Astrocyte (in vitro differentiated cells and primary cell): ENCODE measurements around the gene AKAP4. TPM values are rescaled to one million over a fixed set of nuclear protein-coding genes. Genes with fewer than 3 reads are reported as not detected.

ENCODE experiments used
- DNase-seq: peaks from one replicate; pipeline ENCODE4 v3.0.0-alpha.2; 2010; ENCODE audit warnings: low read depth
- FAIRE-seq: peaks from 2 replicates; lab custom pipeline; 2011; peaks lifted over from hg19 to GRCh38; lab: Jason Lieb, UNC
- H2AFZ ChIP-seq: 2 replicates; pipeline ENCODE4 v1.6.0; 2012; ENCODE audit warnings: low read depth, low read length, inconsistent platforms
- H3K27ac ChIP-seq: 2 replicates; pipeline ENCODE4 v1.5.1; 2011; ENCODE audit warnings: low read depth, low read length, inconsistent platforms
- H3K27me3 ChIP-seq: 2 replicates; pipeline ENCODE4 v1.6.0; 2011; ENCODE audit warnings: low read length, inconsistent platforms; ENCODE audit not compliant: insufficient read depth
- H3K36me3 ChIP-seq: 2 replicates; pipeline ENCODE4 v1.5.1; 2011; ENCODE audit warnings: low read length, inconsistent platforms; ENCODE audit not compliant: insufficient read depth
- H3K4me1 ChIP-seq: 2 replicates; pipeline ENCODE4 v1.5.1; 2011; ENCODE audit warnings: low read length, inconsistent platforms; ENCODE audit not compliant: insufficient read depth
- H3K4me2 ChIP-seq: 2 replicates; pipeline ENCODE4 v1.6.0; 2012; ENCODE audit warnings: low read length, inconsistent platforms
- H3K4me3 ChIP-seq: 2 replicates; pipeline ENCODE4 v1.5.1; 2011; ENCODE audit warnings: low read depth, mild to moderate bottlenecking, low read length, inconsistent platforms; ENCODE audit not compliant: insufficient read depth
- H3K79me2 ChIP-seq: 2 replicates; pipeline ENCODE4 v1.6.0; 2012; ENCODE audit warnings: mild to moderate bottlenecking, low read length, inconsistent platforms; ENCODE audit not compliant: insufficient read depth
- H3K9ac ChIP-seq: 2 replicates; pipeline ENCODE4 v1.6.0; 2012; ENCODE audit warnings: mild to moderate bottlenecking, low read length, inconsistent platforms
- H3K9me3 ChIP-seq: 2 replicates; pipeline ENCODE4 v1.5.1; 2012; ENCODE audit warnings: low read depth, mild to moderate bottlenecking, low read length, inconsistent platforms; ENCODE audit not compliant: insufficient read depth
- H4K20me1 ChIP-seq: 2 replicates; pipeline ENCODE4 v1.6.0; 2012; ENCODE audit warnings: low read length, inconsistent platforms; ENCODE audit not compliant: insufficient read depth
- H3K27ac Mint-ChIP-seq: one replicate; pipeline ENCODE4 v1.8.0; 2021; ENCODE audit warnings: mild to moderate bottlenecking, mixed read lengths; ENCODE audit not compliant: unreplicated experiment
- H3K27me3 Mint-ChIP-seq: one replicate; pipeline ENCODE4 v1.8.0; 2021; ENCODE audit warnings: low read depth, mixed read lengths; ENCODE audit not compliant: unreplicated experiment
- H3K36me3 Mint-ChIP-seq: one replicate; pipeline ENCODE4 v1.8.0; 2021; ENCODE audit warnings: low read depth, mixed read lengths; ENCODE audit not compliant: unreplicated experiment
- H3K4me1 Mint-ChIP-seq: one replicate; pipeline ENCODE4 v1.8.0; 2021; ENCODE audit warnings: low read depth, mixed read lengths; ENCODE audit not compliant: unreplicated experiment
- H3K4me3 Mint-ChIP-seq: one replicate; pipeline ENCODE4 v1.8.0; 2021; ENCODE audit warnings: mild to moderate bottlenecking, moderate library complexity, mixed read lengths; ENCODE audit not compliant: unreplicated experiment
- H3K9me3 Mint-ChIP-seq: one replicate; pipeline ENCODE4 v1.8.0; 2021; ENCODE audit warnings: mild to moderate bottlenecking, mixed read lengths; ENCODE audit not compliant: unreplicated experiment
- CTCF ChIP-seq: IDR thresholded peaks from 2 replicates; pipeline ENCODE4 v1.5.1; 2011; ENCODE audit warnings: low read depth, mild to moderate bottlenecking, inconsistent platforms, low read length, moderate library complexity; ENCODE audit not compliant: insufficient read depth
- EZH2 ChIP-seq: IDR thresholded peaks from 2 replicates; pipeline ENCODE4 v1.6.1; 2012; ENCODE audit warnings: mild to moderate bottlenecking, low read length, inconsistent platforms; ENCODE audit not compliant: insufficient read depth
- total RNA-seq: library from RNA; stranded (reverse); gene quantifications from 2 replicates; pipeline ENCODE4 v1.2.1, GENCODE V29; 2021

The AKAP4 gene
- total RNA-seq, 1 donor from 2014 or later = not detected

GRCh38 chrX:50152456-50152855 is 48.4 kb downstream of the AKAP4 start:
- H3K4me1 Mint-ChIP-seq = no peaks in the 10 kb centered on the region
- Histone ChIP-seq H3K36me3 (no peaks in the 10 kb centered on the region), H3K27ac (no peak overlapping the region), H3K4me1 (no peaks in the 10 kb centered on the region), H3K27me3 (no peaks in the 10 kb centered on the region), H3K9ac (no peak overlapping the region), H3K9me3 (no peaks in the 10 kb centered on the region), H3K4me3 (no peak overlapping the region), H3K4me2 (no peak overlapping the region), H4K20me1 (no peaks in the 10 kb centered on the region), H2AFZ (no peak overlapping the region), H3K79me2 (no peaks in the 10 kb centered on the region)
- H3K36me3 Mint-ChIP-seq = no peaks in the 10 kb centered on the region
- no peaks in the 10 kb centered on the region for H3K27me3 Mint-ChIP-seq
- FAIRE-seq = no peak
- no peak for DNase-seq
- no peak overlapping the region for H3K4me3 Mint-ChIP-seq
- no peak overlapping the region for H3K27ac Mint-ChIP-seq
- TF ChIP-seq EZH2 (no peak), CTCF (no peak)
- peaks cover 3% of the 10 kb centered on the region for H3K9me3 Mint-ChIP-seq

- Histone ChIP-seq H3K27me3 (no peaks in the 10 kb centered on the region), H4K20me1 (no peaks in the 10 kb centered on the region), H3K4me1 (no peaks in the 10 kb centered on the region), H3K79me2 (no peaks in the 10 kb centered on the region), H3K27ac (no peak overlapping the region), H3K9ac (no peak overlapping the region), H2AFZ (no peak overlapping the region), H3K9me3 (no peaks in the 10 kb centered on the region), H3K36me3 (no peaks in the 10 kb centered on the region), H3K4me3 (no peak overlapping the region), H3K4me2 (no peak overlapping the region)
- FAIRE-seq = no peak
- no peak overlapping the region for H3K27ac Mint-ChIP-seq
- no peaks in the 10 kb centered on the region for H3K4me1 Mint-ChIP-seq
- H3K27me3 Mint-ChIP-seq = no peaks in the 10 kb centered on the region
- H3K36me3 Mint-ChIP-seq = no peaks in the 10 kb centered on the region
- H3K4me3 Mint-ChIP-seq = no peak overlapping the region
- H3K9me3 Mint-ChIP-seq = no peaks in the 10 kb centered on the region
- TF ChIP-seq CTCF (no peak), EZH2 (no peak)
- no peak for DNase-seq
Measured at GRCh38 chrX:50147972-50148371, 52.8 kb downstream of the AKAP4 start.

Other genes with a start within 250 kb of the AKAP4 start
- gene CCNB3, start 3.8 kb upstream of the AKAP4 start, total RNA-seq = 0.16 and 0.29 TPM in 2 replicates